ENCODE data around the gene ESF1.

GRCh38 chr20:13703265-13703664 lies 81.5 kb downstream of the ESF1 start:
- TF ChIP-seq POLR2A (IDR thresholded peaks at IDR 0.05; ENCODE audit: control extremely low read depth in 1 of 2, low read depth in 2 of 2, low read length in 2 of 2) (no peak), POLR2AphosphoS5 (IDR thresholded peaks at IDR 0.05; ENCODE audit: low read depth, low read length) (no peak)

All from H1 (cell line).